Inflammatory macrophage treated with lipopolysaccharide for 1 hour (primary cell): ENCODE data around the gene L3MBTL4.
A peak's percentile ranks its signal among the peaks of the same experiment; 100 is the strongest.

Experiments used
- DNase-seq, 2 donors: peaks; one replicate each; pipeline ENCODE4 v3.0.0-alpha.2; 2020 to 2022

L3MBTL4 gene

DNA sequence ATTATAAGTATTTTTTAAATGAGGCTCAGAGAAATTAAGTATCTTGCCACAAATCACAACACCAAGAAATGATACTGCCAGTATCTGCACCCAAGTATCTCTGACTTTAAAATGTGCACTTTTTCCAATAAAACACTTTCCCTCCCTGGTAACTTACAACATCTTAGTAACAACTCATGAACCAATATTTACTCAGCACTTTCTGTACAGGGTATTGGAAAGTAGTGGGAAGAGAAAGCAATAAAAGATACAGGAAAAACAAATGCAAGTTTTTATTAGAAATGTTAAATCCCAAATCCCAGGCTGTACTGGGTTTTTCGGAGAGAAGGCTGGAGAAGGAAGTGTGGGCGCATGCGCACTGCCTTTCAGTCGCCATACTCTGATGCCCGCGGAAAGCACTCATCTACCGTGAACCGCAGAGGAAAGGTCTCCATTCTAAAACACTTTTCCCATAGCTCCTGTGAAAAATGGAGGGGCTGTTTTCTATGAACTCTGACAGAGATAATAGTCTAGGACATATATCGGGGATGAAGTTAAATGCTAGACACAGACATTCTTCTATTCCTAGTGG lies 52.1 kb downstream of the L3MBTL4 start:
- DNase-seq: no peak

DNA sequence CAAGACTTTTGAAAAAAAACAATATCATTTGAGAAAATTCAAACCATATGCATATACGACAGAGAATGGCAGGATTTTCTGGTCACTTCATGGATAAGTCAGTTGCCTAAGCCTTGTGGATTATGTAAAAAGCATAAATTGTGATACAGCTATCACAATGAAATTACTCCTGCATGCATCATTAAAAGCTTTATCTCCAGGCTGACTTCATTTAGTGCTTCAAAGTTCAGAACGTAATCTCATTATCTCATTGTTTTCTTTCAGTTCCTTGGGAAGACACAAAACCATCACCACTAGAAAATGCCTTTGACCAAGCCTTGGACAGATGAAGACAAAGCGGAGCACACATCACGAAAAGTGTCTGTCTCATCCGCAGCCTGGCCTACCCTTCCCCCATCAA lies 57.0 kb downstream of the L3MBTL4 start:
- DNase-seq: no peak

DNA sequence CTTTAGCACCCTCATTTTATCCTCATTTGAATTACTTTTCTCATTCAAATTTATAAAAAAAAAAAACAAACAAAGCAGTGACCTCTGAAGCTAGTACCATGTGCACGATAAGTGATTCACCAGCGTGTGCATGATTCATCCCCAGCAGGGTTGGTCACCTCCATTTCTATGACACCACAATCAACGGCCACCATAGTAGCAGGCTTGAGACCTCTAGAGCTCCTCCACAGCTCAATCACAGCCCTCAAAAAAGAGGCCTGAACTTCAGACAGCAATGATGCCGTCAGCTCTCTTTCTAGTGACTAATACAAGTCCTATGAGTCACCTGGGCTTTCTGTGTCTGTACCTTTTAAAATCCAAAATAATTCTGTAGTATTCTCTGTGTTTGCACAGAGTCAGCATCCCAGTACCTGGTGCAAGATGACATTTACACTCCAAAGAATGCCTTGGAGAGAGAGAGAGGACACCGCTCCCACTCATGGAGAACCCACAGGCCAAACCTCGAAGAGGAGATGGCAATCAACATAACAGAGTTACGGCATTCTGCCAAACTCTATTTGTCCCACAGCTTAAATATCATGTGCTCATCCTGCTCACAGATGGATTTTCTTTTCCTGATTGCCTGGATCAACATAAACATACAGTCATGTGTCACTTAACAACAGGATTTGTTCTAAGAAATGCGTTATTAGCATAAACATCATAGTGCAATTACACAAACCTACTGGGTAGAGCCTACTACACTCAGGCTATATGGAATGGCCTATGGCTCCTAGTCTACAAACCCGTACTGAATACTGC lies 58.7 kb downstream of the L3MBTL4 start:
- DNase-seq: no peak

DNA sequence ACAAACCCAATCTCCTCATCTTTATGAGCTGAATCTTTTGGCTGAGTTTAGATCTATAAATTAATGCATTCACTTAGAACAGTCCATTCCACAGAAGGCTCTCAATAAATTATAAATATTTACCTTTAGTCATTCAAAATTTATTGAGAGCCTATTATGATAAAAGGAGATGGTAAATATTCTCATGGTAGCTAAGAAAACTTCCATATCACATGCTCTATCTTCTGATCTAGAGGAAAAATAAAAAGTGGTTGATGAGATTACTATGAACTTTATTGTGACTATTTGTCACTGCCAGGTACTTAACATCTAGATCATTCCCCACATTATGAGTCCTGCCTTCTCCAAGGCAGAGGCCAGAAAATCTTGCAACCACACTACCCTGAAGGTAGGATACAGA lies 62.4 kb downstream of the L3MBTL4 start:
- no peak for DNase-seq

DNA sequence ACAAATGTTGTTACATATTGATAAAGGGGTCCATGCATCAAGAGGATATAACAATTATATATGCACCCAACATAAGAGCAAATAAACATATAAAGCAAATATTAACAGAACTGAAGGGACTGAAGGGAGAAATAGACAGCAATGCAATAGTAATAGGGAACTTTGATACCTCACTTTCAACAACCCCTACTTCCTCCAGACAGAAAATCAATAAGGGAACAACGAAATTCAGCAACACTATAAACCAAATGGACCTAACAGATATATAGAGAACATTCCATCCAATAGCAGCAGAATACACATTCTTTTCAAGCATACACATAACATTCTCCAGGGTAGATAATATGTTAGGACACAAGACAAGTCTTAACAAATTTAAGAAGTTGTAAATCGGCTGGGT lies 71.7 kb downstream of the L3MBTL4 start:
- DNase-seq: no peak

DNA sequence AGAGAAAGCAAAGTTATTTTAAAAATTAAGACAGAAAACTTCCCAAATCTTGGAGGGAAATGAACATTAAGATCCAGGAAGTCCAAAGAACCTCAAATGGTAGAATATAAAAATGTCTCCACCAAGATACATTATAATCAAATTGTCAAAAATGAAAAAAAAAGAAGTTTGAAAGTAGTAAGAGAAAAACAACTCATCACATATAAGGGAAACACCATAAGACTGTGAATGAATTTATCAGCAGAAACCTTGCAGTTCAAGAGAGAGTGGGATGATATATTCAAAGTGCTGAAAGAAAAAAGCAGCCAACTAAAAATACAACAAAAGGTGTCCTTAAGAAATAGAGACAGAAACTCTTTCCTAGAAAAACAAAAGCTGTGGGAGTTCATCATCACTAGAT lies 73.0 kb downstream of the L3MBTL4 start:
- DNase-seq: no peak

DNA sequence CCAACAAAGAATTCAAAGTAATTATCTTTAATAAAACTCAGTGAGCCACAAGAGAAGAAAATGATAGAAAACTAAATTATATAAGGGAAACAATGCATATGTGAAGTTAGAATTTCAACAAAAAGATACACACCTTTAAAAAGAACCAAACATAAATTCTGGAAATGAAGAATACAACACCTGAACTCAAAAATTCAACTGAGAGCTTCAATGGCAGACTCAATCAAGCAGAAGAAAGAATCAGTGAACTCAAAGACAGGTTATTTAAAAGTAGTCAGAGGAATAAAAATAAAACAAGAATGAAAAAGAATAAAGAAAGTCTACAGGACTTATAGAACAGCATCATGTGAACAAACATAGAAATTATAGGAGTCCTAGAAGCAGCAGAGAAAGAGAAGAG lies 73.4 kb downstream of the L3MBTL4 start:
- no peak for DNase-seq

DNA sequence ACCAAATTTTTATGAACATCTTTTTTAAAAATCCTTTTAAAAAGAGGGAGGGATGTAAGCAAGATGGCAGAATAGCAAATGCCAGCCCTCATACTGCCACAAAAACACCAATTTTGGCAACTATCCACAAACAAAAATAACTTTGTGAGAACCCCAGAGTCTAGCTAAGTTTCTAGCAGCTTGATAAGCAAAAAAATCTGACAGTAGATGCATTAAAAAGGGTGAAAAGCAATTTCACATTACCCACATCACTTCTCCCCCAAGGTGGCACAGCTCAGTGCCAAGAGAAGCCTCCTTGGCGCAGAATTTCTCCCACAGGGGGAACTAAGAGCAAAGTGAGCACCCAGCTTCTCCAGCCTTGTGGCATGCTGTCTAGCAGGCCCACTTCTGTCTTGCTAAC lies 74.6 kb downstream of the L3MBTL4 start:
- DNase-seq: no peak

DNA sequence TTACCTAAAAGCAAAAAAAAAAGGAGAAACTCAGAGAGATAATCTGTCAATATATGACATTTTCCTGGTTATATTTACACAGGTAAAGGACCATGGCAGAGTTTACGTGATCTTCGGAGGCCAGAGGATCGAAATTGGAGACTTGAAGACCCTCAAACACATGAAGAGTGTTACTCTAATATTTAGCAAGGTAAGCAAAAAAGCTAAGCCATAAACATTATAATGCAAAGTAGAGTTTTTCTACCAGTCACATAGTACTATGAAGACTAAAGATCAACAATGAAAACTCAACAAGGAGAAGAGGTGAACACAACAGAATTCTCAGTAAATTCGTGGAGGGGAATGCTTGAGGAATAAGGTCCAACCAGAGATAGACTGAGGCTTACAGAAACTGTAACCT lies 78.5 kb downstream of the L3MBTL4 start:
- no peak for DNase-seq

DNA sequence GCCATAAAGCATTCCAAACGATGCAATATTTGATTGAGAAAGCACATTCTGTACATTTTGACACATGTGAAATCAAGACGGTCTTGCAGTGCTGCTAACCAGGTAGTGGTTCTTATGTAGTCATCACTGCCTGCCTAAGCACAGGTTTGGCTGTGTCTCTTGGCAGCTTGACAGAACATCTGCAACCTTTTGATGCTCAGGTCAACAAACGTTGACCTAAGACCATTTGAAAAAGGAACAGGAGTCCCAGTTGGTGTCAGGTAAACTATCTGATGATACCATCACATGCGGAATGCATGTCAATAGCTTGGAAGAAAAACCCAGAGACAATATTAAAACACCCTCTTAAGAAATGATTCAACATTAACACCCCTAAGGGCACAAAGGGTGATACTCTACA lies 80.7 kb downstream of the L3MBTL4 start:
- DNase-seq: no peak

DNA sequence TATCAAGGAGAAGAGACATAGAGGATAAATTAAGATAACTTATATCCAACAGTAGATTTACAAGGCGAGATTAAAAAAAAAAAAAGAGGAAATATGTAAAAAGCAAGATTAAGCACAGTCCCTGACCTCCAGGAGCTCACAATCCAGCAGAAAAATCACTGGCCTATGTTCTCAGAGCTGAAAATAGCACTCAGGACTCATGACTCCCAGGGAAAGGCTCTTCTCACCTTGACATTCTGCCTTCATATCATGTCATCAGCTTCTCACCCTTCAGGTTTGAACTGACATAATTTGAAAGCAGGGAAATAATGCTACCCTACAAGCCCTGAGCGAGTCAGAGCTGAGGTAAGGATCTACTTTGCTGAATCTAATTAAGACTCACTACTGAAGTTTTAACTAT lies 82.8 kb downstream of the L3MBTL4 start:
- no peak for DNase-seq

DNA sequence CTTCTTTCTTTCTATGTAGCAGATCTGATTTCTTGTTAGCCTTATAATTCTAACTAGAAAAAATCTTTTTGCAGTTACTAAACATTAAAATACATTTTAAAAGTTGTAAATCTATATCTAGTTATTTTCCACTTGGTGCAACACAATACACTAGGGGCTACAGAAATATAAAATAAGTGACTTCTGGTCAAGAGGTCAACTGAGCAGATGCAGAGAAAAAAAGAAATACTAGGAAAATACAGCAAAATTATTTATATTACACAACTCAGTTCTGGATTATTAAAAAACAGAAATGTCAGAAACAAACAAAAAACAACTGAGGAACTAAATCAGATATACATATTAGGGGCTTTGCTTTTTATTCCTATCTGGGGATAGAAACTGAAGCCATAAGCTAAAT lies 83.9 kb downstream of the L3MBTL4 start:
- no peak for DNase-seq

DNA sequence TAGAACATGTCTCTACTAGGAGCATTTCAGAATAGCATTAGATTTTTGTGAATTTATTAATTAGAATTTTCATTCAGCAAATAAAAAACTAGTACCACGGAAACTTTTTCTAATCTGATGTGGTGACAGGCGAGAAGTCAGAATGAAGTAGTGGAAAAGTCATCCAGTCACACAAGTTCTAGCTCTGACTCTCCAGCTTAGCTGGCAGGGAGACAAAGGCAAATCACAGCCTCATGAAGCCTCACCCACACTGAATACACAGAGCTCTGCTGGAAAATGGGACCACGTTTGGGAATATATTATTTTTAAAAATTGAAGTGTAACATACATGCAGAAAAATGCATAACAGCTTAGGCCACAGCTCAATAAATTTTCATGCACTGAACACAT lies 86.1 kb downstream of the L3MBTL4 start:
- DNase-seq: no peak

DNA sequence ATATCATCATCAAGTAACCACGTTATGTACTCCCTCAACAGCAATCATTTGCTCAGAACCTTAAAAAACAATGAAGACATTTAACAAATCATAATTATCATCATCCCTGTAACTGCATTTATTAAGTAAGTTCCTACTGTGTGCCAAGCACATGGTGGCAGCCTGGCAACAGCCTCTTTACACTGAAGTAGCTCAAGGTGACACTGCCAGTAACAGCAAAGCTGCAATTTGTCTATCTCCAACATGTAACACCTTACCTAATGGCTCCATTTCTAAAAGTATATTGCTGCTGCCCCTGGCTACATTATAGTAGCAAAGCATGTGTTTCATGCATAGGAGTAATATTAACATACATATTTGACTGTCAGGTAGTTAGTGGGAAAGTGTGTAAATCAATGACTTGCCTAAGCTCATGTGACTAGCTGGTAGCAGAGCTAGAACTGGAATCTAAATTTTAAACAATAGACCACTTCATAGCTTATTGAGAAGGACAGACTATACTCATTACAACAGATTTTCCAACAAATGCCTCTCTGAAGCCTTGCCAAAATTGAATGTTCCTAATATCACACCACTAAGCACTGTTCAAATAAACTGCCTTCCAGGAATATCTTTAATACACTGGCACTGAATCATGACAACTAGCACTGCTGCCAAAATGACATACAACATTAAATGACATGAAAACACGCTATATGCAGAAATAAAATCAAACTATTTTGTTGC lies 86.7 kb downstream of the L3MBTL4 start:
- DNase-seq: no peak

DNA sequence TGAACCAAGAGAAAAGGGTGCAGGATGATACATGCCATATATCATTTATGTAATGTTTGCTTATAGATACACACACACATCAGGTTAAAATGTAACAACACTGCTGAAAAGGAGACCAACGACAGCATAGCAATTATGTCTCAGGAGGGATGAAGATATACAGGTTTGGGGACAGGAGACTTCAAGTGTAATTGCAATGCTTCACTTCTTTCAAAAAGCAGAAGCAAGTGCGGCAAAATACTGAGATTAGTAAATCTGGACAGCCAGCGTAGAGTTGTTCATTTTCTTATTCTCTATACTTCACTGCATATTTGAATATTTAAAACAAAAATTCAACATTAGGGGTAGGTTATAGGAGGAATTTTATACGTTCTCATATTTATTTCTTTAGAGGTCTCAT lies 87.2 kb downstream of the L3MBTL4 start:
- no peak for DNase-seq

DNA sequence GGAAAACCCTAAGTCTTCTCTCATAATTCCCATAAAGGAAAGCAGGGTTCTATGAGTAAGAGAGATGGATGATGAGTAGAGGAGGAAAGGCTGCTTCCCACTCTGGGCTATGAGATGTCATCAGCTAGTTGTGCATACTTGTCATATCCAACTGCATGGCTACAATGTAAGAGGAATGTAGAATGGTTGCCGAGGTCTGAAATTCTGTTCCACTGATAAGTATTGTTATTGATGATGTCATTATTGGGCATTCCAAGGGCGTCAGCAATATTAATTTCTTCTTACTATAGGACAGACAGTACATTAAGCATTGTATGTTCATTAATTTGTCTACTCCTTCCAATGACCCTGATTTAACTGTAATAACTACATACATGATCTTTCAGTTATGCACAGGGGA lies 88.1 kb downstream of the L3MBTL4 start:
- no peak for DNase-seq

DNA sequence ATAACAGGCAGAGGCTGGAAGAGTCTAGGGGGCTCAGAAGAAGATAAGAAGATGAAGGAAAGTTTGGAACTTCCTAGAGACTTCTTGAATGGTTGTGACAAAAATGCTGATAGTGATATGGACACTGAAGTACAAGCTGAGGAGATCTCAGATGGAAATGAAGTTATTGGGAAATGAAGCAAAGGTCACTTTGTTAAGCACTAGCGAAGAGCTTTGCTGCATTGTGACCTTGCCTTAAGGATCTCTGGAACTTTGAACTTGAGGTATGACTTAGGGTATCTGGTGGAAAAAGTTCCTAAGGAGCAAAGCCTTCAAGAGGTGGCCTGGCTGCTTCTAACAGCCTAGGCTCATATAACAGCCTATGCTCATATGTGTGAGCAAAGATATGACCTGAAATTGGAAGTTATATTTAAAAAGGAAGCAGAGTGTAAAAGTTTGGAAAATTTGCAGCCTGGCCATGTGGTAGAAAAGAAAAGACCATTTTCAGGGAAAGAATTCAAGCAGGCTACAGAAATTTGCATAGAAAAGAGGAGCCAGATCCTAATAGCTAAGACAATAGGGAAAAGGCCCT lies 91.3 kb downstream of the L3MBTL4 start:
- DNase-seq: no peak

DNA sequence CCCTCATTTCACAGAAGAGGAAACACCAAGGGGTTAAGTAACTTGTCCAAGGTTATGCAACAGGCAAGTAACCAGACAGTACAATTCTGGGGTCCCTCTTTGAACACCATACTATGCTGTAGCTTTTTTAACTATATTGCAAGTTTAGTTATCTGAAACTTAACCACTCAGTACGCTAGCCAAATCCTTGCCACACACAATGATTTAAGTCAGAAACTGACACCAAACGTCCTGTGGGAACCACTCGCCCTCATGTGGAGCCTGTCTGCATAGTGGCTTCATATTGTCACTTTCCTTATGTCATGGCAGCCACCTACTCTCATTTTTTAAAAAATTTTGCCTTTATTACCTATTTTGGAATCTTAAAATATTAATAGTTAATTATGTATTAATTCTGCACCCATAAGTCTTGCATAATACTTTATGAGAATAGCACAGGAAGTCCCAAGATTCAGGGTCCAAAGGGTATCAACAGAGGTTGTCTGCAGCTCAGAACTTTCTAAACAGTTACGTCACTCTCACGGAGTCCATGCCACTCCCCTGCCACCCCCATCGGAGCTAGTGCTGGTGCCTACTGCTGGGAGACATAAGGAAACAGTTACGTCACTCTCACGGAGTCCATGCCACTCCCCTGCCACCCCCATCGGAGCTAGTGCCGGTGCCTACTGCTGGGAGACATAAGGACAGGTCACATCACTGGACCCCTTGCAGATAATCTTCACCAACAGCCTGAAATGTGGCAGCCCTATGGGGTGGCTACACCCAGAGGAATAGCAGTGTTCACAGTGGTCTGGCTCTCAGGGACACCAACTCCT lies 99.0 kb downstream of the L3MBTL4 start:
- DNase-seq: peak; percentile 45 to 75

DNA sequence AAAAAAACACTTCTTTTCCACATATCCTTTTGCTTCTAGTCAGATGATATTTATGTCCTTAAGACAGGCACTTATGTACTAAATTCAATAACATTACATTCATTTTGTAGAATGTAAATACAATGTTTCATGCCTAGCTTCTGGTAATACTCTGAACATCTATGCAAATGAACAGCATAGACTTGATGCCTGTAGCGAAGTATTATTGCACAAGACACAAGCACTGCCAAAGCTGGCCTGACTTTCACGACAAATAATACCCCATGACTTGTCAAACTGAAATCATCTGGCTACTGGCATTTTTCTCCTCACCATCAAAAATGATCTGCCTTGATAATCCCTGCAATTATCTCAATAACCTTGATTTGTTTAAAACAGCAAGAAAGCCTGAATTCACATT lies 101.3 kb downstream of the L3MBTL4 start:
- peak; percentile 36 to 61 for DNase-seq

DNA sequence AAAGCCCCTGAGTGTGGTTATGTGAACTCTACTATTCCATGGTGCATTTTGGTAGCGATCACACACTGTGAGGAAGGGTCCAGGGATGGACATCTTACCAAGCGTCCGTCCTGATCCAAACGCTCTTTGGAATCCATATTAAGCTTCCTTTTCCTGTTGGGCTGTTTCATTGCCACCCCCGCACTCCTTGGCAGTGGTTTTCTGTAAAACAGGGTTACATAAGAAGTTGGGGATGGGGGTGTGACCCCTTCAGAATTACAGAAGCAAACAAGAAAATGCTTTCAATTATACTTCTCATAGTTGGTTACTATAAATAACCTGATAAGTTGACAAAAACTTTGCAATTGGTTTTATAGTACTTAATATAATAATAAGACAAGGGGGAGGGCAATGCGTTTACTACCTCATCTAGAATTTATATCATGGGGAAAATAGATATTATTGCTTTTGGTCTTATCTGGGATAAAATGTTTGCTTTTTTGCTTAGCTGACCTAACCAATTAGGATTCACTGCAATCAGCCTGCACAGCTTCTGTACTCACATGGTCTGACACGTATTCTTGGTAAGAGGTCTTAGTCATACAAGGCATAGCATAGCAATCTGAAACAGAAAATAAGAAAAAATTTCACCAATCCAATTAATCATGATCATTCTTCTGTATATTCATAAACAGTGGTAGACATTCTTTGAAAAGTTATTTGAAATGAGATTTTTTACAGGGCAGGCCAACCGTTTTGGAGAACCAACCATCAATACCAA lies 103.1 kb downstream of the L3MBTL4 start:
- DNase-seq: peak; percentile 31 to 34

DNA sequence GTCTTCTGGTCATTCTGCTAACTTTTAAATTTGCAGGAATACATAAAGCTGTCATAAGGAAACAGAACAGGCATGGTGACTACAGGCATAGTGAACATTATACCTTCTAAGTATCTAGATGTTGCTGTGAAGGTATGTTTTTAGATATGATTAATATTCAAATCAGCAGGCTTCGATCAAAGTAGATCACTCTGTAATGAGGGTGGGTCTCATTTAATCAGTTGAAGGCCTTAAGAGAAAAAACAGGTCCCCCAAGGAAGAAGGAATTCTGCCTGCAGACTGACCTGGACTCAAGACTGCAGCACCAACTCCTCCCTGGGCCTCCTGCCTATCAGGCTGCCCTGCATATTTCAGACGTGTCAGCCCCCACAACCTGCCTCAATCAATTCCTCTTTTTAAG lies 104.0 kb downstream of the L3MBTL4 start:
- DNase-seq: no peak

DNA sequence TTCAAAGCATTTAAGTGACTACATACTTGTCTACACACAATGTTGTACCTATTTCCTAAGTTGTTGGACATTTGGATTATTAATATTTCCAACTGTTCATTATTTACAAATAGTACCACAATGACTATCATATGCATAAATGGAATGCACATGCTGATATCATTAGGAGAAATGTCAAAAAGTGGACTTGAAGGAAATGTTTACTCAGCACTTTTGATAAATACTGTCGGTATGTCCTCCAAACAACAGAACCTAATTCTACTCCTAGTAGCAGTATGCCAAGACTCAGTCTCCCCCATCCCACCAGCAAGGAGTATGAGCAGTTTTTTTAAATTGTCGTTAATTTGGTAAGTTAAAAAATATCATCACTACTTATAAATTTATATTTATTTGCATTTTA lies 116.8 kb downstream of the L3MBTL4 start:
- DNase-seq: no peak
